NCI-H1436 treated with DMSO at 0.1 percent for 48 hours (cell line): ENCODE results near the gene MAP3K1.

Experiments used
- DNase-seq: peaks from one replicate; lab custom pipeline; 2025; lab: John Stamatoyannopoulos, UW

The MAP3K1 gene

GRCh38 chr5:56909294-56910209 is 94.2 kb downstream of the MAP3K1 start, which contains the start of gene SETD9:
Gene SETD9 (plus strand): TSS chr5:56909596. CDS start chr5:56909646, 50 bp downstream.
- DNase-seq, result peak; percentile 92

DNA sequence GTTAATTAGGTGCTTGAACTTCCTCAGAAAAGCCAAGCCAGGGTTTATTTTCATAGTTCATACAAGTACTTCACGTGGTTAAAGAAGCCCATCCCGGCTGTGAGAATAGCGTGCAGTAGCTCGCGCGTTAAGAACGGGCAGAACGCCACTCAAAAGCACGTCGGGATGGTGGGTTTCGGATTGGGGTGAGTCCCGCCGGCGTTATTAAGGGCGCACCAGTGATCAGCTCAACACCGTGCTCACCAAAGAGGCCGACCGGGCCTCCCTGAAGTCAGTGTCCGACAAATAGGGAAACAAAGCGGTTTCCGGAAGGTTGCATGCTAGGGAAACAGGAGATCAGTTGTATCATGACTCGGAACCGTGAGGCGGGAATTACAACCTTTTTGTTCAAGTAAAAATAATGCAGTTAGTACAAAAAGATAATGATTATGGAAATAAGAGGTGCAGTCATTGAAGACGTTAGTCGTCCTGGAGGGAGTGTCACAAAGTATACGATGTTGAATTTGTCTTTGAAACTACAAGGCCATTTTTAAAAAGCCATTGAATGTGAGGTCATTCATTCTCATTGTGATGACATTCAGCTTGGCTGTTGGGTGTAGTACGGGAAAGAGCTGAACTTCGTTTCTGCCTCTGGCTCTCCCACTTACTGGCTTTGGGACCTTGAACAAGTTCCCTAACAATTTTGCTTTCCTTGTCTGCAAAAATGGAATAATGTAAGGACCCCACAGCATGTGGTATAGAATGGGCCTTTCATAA is 95.0 kb downstream of the MAP3K1 start:
- DNase-seq, result no peak

DNA sequence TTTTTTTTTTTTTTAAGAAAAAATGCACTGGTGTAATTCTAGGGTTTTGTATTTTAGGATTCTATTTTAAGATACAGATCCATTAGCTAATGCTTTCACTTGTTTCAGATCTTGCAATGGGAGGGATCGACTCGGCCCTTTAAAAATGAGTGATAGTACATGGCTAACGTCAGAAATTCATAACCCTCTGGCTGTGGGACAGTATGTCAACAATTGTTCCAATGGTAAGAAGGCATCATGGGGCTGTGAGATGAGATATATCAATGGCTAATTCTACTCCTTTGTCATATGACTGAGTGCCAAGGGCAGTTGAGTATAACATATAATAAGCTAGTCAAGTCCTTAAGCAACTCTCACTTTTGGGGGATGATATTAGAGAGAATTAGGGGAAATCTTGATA is 98.4 kb downstream of the MAP3K1 start:
- no peak for DNase-seq

GRCh38 chr5:56914678-56915077 is 99.3 kb downstream of the MAP3K1 start:
- no peak for DNase-seq

GRCh38 chr5:56917534-56917933 is 102.2 kb downstream of the MAP3K1 start:
- DNase-seq, result no peak

DNA sequence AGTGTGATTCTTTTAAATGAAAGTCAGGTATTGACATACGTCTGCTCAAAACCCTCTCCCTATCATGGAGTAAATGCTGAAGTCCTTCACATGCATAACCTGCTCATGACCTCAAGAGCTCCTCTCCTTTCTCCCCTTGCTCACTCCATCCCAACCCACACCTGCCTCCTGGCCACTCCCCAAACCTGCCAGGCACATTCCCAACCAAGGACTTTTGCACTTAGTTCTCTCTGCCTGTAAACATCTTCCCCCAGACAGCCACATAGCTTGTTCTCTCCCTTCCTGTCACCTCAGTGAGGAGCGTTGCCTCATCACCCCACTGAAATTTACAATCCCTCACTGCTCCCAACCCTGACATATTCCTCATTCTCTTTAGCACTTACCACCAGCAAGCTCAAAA is 102.7 kb downstream of the MAP3K1 start:
- DNase-seq, result no peak

DNA sequence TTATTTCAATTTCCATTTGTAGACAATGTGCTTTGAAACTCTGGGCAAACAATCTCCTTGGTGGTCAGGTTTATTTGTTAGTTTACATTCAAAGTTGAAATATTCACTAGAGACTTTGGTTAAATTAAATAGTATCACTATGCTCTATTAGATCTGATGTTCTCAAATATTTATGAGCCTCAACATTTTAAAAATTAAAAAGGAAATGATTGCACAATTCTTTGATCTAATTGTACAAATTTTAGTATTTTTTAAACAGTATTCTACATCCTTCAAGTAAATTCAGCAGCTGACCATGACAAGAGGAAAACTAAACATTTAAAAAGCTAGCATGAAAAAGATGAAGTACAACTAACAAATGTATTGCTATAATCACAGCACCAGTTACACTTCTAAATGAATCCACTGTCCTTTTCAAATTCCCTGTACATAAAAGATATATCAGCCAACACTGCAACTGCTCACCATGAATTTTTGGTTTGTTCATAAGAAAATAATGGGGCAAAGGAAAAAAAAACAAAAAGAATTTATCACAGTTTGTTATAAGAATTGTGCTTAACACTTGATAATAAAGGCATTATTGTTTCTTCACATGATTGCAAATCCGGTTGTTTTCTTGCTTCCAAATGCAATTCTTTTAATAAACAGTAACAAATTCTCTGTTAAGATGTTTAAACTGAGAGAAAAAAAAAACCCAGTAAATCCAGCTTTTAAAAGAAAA is 104.8 kb downstream of the MAP3K1 start:
- no peak for DNase-seq

- DNase-seq, result no peak
Measured at GRCh38 chr5:56922922-56923321, 107.6 kb downstream of the MAP3K1 start.

- no peak for DNase-seq
Measured at GRCh38 chr5:56934325-56934724, 119.0 kb downstream of the MAP3K1 start.

- DNase-seq, result no peak
Measured at GRCh38 chr5:56938858-56939257, 123.5 kb downstream of the MAP3K1 start.

DNA sequence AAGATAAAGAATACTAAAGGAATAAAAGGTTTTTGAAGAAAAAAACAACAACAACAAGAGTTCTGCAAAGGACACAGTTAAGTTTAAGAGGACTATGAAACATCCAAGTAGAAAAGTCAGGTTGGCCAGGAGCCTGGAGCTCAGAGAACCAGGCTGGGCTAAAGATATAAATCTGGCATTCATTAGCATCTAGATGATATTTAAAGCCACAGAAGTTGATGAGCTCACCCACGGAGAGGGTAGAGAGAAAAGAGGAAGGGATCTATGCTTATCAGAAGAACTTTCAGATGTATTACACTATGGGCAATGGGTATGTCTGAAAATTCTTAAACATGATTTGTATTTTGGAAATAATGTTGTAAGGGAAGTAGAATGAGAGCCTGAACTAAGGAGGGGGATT is 126.6 kb downstream of the MAP3K1 start:
- DNase-seq, result no peak
